DND-41 (cell line): ENCODE results near the gene CFAP100.

Experiments used
- EZH2 ChIP-seq: IDR thresholded peaks from 3 replicates; pipeline ENCODE4 v1.6.1; 2012; ENCODE audit warnings: borderline replicate concordance, low read depth, mild to moderate bottlenecking, moderate library complexity, low read length, inconsistent platforms; ENCODE audit not compliant: severe bottlenecking
- TF ChIP-seq, protein P1 (sequence below): IDR thresholded peaks from 2 replicates; pipeline ENCODE4 v1.5.1; 2012; ENCODE audit warnings: borderline replicate concordance, low read length, moderate library complexity, mild to moderate bottlenecking; ENCODE audit not compliant: poor library complexity, severe bottlenecking; ENCODE audit errors: extremely low read depth

DNA sequence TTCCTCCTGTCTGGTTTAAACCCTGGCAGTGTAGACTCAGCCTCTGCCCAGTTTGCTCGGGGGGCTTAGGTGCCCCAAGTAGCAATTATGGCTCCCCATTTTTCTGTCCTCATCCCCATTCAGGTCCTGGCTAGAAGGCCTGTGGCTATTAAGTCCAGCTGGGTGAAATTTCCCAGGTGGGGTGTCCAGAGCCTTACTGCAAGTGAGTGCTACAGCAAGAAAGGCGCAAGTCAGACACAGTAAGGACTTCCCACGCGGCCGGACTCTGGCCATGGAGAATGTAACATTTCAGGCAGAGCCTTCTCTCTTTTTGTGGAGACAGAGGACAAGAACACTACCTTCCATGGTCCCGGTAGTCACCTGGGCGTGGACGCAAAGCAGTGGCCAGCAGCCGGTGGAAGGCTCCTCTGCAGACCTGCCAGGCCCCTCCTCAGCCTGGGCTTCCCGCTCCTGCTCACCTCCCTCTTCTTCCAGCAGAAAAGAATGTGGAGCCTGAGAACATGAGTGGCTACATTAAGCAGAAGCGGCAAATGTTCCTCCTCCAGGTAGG, 23.3 kb downstream of the CFAP100 start:
- TF ChIP-seq, protein P1, sequence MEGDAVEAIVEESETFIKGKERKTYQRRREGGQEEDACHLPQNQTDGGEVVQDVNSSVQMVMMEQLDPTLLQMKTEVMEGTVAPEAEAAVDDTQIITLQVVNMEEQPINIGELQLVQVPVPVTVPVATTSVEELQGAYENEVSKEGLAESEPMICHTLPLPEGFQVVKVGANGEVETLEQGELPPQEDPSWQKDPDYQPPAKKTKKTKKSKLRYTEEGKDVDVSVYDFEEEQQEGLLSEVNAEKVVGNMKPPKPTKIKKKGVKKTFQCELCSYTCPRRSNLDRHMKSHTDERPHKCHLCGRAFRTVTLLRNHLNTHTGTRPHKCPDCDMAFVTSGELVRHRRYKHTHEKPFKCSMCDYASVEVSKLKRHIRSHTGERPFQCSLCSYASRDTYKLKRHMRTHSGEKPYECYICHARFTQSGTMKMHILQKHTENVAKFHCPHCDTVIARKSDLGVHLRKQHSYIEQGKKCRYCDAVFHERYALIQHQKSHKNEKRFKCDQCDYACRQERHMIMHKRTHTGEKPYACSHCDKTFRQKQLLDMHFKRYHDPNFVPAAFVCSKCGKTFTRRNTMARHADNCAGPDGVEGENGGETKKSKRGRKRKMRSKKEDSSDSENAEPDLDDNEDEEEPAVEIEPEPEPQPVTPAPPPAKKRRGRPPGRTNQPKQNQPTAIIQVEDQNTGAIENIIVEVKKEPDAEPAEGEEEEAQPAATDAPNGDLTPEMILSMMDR: no peak
- no peak for TF ChIP-seq EZH2
